Measurements from ENCODE around the gene GAST. TPM values are rescaled to one million over a fixed set of nuclear protein-coding genes. Genes with fewer than 3 reads are reported as not detected.

The GAST gene
- total and polyA plus RNA-seq, 2 of the 13 experiments (the other 11 are each of a cell fraction or from before 2014, with no cell fraction given): 0.32 to 0.42 TPM

- no peak for TF ChIP-seq JARID2 (CRISPR knock-in tag; IDR thresholded peaks at IDR 0.05; ENCODE audit: insufficient replicate concordance)
- peak; percentile 58; the same call in 1 of the 2 replicates for TF ChIP-seq MTF2 (CRISPR knock-in tag; IDR thresholded peaks at IDR 0.05; ENCODE audit: borderline replicate concordance)
- TF ChIP-seq ZNF598 (CRISPR knock-in tag; IDR thresholded peaks at IDR 0.05; ENCODE audit: borderline replicate concordance): 0 out of 2 replicates have a peak, but pooled peaks have one; percentile 40
- no peak for TF ChIP-seq FIP1L1 (IDR thresholded peaks at IDR 0.05; ENCODE audit: borderline replicate concordance, insufficient read depth, low read depth, low read length)
- no peak for TF ChIP-seq ZBTB14 (CRISPR knock-in tag; IDR thresholded peaks at IDR 0.05)
- TF ChIP-seq NFE2L2 (IDR thresholded peaks at IDR 0.05; ENCODE audit: low read length): no peak
- no peak for TF ChIP-seq MAFF (IDR thresholded peaks at IDR 0.05; ENCODE audit: low read depth, low read length)
- TF ChIP-seq ZNF44 (CRISPR knock-in tag; IDR thresholded peaks at IDR 0.05): no peak
- no peak for TF ChIP-seq ZNF672 (CRISPR knock-in tag; IDR thresholded peaks at IDR 0.05)
- no peak for TF ChIP-seq ZNF567 (CRISPR knock-in tag; IDR thresholded peaks at IDR 0.05; ENCODE audit: borderline replicate concordance)
- TF ChIP-seq ZUFSP (CRISPR knock-in tag; IDR thresholded peaks at IDR 0.05; ENCODE audit: borderline replicate concordance): no peak
- no peak; the same call in 1 of the 2 replicates for TF ChIP-seq ZNF777 (CRISPR knock-in tag; IDR thresholded peaks at IDR 0.05)
- TF ChIP-seq ZNF124 (CRISPR knock-in tag; IDR thresholded peaks at IDR 0.05): no peak
- TF ChIP-seq AHR (CRISPR knock-in tag; IDR thresholded peaks at IDR 0.05): no peak
- TF ChIP-seq TAF1 (CRISPR knock-in tag; IDR thresholded peaks at IDR 0.05): no peak
- TF ChIP-seq MAF1 (CRISPR knock-in tag; IDR thresholded peaks at IDR 0.05; ENCODE audit: borderline replicate concordance): no peak
- TF ChIP-seq KLF6 (CRISPR knock-in tag; IDR thresholded peaks at IDR 0.05): no peak
- TF ChIP-seq MAFG (CRISPR knock-in tag; IDR thresholded peaks at IDR 0.05): no peak
- TF ChIP-seq SMAD1 (CRISPR knock-in tag; IDR thresholded peaks at IDR 0.05; ENCODE audit: borderline replicate concordance, low read depth): peak; percentile 5; the same call in 1 of the 2 replicates
- no peak for TF ChIP-seq SRSF4 (IDR thresholded peaks at IDR 0.05; ENCODE audit: low read depth, low read length, poor library complexity, severe bottlenecking)
- TF ChIP-seq SAFB2 (CRISPR knock-in tag; IDR thresholded peaks at IDR 0.05; ENCODE audit: borderline replicate concordance, low read depth): no peak
- 0 out of 2 replicates have a peak, but pooled peaks have one; percentile 5 for TF ChIP-seq CTCF (CRISPR knock-in tag; IDR thresholded peaks at IDR 0.05)
- no peak for TF ChIP-seq ZNF143 (CRISPR knock-in tag; IDR thresholded peaks at IDR 0.05)
Measured at GRCh38 chr17:41734949-41735313, 22.8 kb downstream of the GAST start (continued).

Measured in HepG2 (cell line).